ENCODE results near the gene ISLR. TPM values are rescaled to one million over a fixed set of nuclear protein-coding genes. Genes with fewer than 3 reads are reported as not detected.

Gene ISLR
- total and polyA plus RNA-seq, 2 of the 4 experiments (the other 2 are of a cell fraction) = under 0.01 to 0.79 TPM

DNA sequence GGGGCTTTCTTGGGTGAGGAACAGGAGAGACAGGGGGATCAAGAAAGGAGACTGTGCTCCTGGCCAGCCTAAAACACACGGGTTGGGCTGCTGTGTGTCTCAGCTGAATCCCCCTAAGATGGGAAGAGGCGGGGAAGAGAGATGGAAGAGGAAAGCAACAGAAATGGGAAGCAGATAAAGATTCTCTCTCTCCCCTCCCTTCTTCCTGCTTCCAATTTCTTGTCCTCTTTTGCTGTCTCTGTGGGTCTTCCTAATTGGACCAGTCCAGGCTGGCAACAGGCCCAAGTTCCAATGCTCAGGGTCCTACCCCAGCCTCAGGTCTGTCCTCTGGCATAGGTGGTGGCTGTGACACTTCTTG, 36.0 kb upstream of the ISLR start:
- H3K23ac ChIP-seq (ENCODE audit: low read depth, low read length) = no peak overlapping the region
- no peak overlapping the region for H3K9ac ChIP-seq (ENCODE audit: low read depth, low read length)
- no CpG with 5 or more reads among the region's 2 CpGs for WGBS, 2 experiments (ENCODE audit: extremely low coverage in 2 of 2, insufficient read length in 1 of 2)
- H2AFZ ChIP-seq (replicated peaks; ENCODE audit: low read length, poor library complexity) = no peak overlapping the region
- no peak overlapping the region for H4K8ac ChIP-seq (ENCODE audit: low read depth in 2 of 2, low read length in 2 of 2)
- intact Hi-C loops (cut with micrococcal nuclease) (no loop called here), in situ Hi-C loops (cut with MboI; ENCODE audit: low sequenced_read_pairs) (no loop called here), dilution Hi-C loops (cut with HindIII; ENCODE audit: low sequenced_read_pairs, unreplicated experiment) (no loop called here)
- no peak overlapping the region for H4K5ac ChIP-seq (ENCODE audit: low read depth, low read length)
- no peak for DNase-seq
- no TSS peak for BruUV-seq (replicated peaks)
- H2BK20ac ChIP-seq (ENCODE audit: low read depth, low read length) = no peak overlapping the region
- no peak for ATAC-seq (ENCODE audit: low read depth)
- H2AK5ac ChIP-seq (ENCODE audit: low read depth, low read length) = no peak overlapping the region
- H3K4ac ChIP-seq (ENCODE audit: low read depth, low read length) = no peak overlapping the region
- no peak overlapping the region for H4K91ac ChIP-seq (ENCODE audit: insufficient read depth, low read depth, low read length)
- no peak overlapping the region for H3K4me3 ChIP-seq (ENCODE audit: insufficient read depth, low read depth, low read length)
- no peak overlapping the region for H2AK9ac ChIP-seq (replicated peaks; ENCODE audit: low read depth, low read length, poor library complexity)
- ChIA-PET POLR2A (ENCODE audit: unreplicated experiment) (no interaction called here), CTCF (interaction anchor here (0.6 kb wide), 1 partner anchor 187 kb away, joined by 3 read pairs; no protein-coding TSS in a partner anchor)
- no peaks in the 10 kb centered on the region; the same call in none of the 2 replicates for H3K9me1 ChIP-seq (ENCODE audit: insufficient read depth, low read length)
- H3K14ac ChIP-seq (replicated peaks; ENCODE audit: low read depth, low read length) = no peak overlapping the region
- H3K27ac ChIP-seq (ENCODE audit: insufficient read depth, low read length) = no peak overlapping the region
- H2BK5ac ChIP-seq (ENCODE audit: low read depth, low read length, poor library complexity, severe bottlenecking) = no peak overlapping the region
- H3K9me3 ChIP-seq (ENCODE audit: control insufficient read depth, insufficient read depth, low read length) = peaks cover 8% of the 10 kb centered on the region
- TF ChIP-seq RFX5 (IDR thresholded peaks at IDR 0.05; ENCODE audit: low read depth, low read length) = no peak
- no peak for TF ChIP-seq RAD21 (IDR thresholded peaks at IDR 0.05; ENCODE audit: low read length)
- TF ChIP-seq SMC3 (IDR thresholded peaks at IDR 0.05; ENCODE audit: low read depth, low read length) = no peak
- no peak for TF ChIP-seq CHD1 (IDR thresholded peaks at IDR 0.05; ENCODE audit: low read depth, low read length)
- TF ChIP-seq, protein P1, sequence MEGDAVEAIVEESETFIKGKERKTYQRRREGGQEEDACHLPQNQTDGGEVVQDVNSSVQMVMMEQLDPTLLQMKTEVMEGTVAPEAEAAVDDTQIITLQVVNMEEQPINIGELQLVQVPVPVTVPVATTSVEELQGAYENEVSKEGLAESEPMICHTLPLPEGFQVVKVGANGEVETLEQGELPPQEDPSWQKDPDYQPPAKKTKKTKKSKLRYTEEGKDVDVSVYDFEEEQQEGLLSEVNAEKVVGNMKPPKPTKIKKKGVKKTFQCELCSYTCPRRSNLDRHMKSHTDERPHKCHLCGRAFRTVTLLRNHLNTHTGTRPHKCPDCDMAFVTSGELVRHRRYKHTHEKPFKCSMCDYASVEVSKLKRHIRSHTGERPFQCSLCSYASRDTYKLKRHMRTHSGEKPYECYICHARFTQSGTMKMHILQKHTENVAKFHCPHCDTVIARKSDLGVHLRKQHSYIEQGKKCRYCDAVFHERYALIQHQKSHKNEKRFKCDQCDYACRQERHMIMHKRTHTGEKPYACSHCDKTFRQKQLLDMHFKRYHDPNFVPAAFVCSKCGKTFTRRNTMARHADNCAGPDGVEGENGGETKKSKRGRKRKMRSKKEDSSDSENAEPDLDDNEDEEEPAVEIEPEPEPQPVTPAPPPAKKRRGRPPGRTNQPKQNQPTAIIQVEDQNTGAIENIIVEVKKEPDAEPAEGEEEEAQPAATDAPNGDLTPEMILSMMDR (conservative IDR thresholded peaks at IDR 0.05; ENCODE audit: low read depth, low read length) = no peak
- no peaks in the 10 kb centered on the region; the same call in 1 of the 2 replicates for H3K4me1 ChIP-seq (ENCODE audit: control insufficient read depth, insufficient read depth, low read length)
- H3K27me3 ChIP-seq (ENCODE audit: control insufficient read depth, insufficient read depth, low read length) = peaks cover 75% of the 10 kb centered on the region
- H2BK120ac ChIP-seq (ENCODE audit: low read depth, low read length) = no peak overlapping the region
- no peaks in the 10 kb centered on the region for H3K79me1 ChIP-seq (ENCODE audit: low read depth in 1 of 2, low read length in 2 of 2)
- H2BK15ac ChIP-seq (ENCODE audit: low read depth, low read length) = no peak overlapping the region
- H3K36me3 ChIP-seq (ENCODE audit: control insufficient read depth, insufficient read depth, low read length) = no peaks in the 10 kb centered on the region
- H3K18ac ChIP-seq (ENCODE audit: low read depth, low read length) = no peak overlapping the region
- H3K4me2 ChIP-seq (ENCODE audit: low read depth, low read length) = no peak overlapping the region
- H3K56ac ChIP-seq (ENCODE audit: extremely low read depth, insufficient read depth, low read length) = no peak overlapping the region
- peaks cover 12% of the 10 kb centered on the region; the same call in 1 of the 2 replicates for H4K20me1 ChIP-seq (ENCODE audit: insufficient read depth, low read length)
